Measurements from ENCODE around the gene TCP11.

DNA sequence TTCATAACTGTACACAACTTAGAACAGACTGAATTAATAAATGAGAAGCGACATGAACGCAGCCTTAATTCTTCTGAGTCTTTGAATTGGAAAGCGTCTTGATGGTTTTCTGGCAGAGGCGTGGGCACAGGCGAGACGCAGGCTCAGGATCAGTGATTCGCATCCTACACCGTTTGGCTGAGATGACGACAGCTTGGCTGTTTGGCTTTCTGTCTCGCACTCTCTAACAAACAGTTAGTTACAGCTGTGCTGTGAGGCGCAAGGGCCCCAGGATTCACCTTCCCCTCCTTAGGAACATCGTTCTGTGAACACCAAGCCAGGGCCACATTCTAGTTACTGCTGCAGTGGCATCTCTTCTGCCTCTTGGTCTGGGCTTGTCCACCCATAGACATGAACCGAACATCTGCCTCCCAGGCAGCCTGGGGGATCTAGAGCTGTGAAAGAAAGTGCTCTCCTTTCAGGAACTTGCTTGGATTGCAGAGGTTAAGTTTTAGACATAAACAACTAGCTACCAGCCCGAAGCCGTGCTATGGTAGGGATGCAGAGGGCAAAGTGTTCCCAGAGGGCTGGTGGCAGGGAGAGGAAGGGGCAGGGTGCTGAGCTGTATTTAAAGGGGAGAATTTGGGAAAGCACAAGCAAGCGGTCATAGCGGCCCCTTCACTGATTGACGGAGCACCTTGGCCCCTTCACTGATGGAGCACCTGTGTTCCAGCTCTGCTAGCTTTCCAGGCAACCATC, 49.6 kb downstream of the TCP11 start:
- TF ChIP-seq ZBTB33 (IDR thresholded peaks at IDR 0.05; ENCODE audit: borderline replicate concordance, low read depth) (no peak), CTCF (IDR thresholded peaks at IDR 0.05) (no peak), TEAD4 (IDR thresholded peaks at IDR 0.05; ENCODE audit: borderline replicate concordance, insufficient read depth) (no peak), GABPA (IDR thresholded peaks at IDR 0.05; ENCODE audit: low read depth) (no peak)

Measured in SK-N-SH (cell line).